GM21717 (cell line): ENCODE data around the gene SPI1.

ENCODE experiments used
- ATAC-seq: cut with Tn5 transposase; IDR thresholded peaks from one replicate; pipeline ENCODE4 v1.9.1; 2021; ENCODE audit warnings: mild to moderate bottlenecking, moderate library complexity; ENCODE audit not compliant: unreplicated experiment

SPI1 gene

DNA sequence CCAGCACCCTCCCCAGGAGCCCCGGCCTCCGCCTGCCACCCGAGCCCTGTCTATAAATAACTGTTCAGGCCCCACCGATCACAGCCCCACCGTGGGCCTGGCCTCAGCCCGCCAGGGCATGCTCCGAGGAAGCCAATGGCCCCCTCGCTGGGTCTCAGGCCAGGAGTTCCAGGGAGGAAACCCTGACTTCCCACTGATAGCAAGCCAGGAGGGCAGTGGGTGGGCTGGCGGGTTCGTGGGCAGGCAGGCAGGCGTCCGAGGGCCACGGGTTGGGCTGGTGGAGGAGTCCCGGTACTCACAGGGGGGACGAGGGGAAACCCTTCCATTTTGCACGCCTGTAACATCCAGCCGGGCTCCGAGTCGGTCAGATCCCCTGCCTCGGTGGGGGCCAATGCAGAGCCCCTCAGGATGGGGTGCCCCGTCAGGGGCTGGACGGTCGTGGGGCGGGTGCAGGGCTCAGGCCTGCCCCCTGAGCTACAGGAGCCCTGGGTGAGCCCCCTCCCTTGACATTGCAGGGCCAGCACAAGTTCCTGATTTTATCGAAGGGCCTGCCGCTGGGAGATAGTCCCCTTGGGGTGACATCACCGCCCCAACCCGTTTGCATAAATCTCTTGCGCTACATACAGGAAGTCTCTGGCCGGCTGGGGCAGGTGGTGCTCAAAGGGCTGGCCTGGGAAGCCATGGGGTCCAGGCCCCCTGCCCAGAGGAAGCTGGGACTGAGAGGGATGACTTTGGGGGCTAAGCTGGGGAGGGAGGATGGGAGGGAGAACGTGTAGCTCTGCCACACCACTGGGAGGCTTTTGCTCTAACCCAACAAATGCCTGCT is at the start of gene SPI1:
Gene SPI1, minus strand, starts transcription at position 538 of the 826 bp plus-strand sequence. Its CDS starts 194 bp downstream, at position 344.
- ATAC-seq, result peak; percentile 82

DNA sequence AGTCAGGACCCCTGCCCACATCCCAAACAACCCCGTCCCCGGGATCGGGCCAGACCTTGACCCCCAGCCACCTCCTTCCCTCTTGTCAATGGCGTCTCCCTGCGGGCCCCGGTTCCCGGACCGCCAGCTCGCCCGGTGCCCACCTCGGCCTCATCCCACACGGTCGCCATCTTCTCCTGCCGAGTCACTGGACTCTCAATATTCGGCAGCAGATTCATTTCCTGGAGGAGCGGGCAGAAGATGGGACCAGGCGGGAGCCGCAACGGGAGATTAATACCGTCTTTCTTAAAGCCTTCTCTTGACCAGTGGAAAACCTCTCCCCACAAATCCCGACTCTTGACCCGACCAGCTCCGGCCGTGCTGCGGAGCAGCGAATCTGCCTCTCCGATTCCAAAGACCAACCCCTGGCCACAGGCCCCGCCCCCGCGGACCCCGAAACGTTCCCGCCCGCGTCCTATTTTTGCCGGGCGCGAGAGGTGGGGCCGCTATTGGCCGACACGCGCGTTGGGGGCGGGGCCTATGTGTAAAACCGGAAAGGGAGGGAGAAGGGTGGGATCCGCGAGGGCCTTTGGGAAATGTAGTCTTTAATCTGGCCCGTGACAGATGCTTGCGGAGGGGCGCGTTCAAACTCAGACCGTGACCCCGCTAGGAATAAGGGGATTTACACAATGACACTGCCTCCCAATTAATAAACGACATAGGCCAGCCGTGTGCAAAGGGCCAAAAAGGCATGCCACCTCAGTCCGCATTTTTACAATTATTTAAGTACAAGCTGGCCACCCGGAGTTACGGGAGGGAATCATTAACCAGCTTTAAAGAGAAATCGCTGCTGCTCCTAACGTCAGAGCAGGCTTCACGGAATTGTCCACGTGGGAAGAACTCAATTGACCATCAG is 48.0 kb upstream of the SPI1 start, which contains the start of gene PSMC3:
Gene PSMC3, minus strand, starts transcription at position 378 of the 895 bp plus-strand sequence. Its CDS starts 160 bp downstream, at position 218.
- ATAC-seq, result peak; percentile 90

DNA sequence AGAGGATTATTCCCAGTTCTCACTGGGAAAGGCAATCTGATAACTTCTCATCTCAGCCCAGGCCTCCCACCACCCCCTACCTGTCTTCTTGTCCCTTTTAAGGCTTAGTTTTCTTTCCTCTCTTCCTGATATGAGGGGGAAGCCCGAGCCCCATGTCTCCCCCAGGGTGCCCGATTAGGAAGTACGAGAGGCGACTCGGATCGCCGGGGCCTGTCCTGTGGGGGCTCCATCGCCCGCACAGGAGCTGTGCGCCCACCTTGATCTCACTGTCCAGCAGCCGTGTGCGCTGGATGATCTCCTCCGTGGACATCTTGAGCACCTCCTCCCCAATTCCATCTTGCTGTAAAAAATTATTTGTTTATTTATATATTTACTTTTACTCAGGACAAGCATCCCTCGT is 47.3 kb upstream of the SPI1 start:
- ATAC-seq, result no peak

- ATAC-seq, result no peak
Observed at GRCh38 chr11:47418454-47419259, 40.3 kb upstream of the SPI1 start.

DNA sequence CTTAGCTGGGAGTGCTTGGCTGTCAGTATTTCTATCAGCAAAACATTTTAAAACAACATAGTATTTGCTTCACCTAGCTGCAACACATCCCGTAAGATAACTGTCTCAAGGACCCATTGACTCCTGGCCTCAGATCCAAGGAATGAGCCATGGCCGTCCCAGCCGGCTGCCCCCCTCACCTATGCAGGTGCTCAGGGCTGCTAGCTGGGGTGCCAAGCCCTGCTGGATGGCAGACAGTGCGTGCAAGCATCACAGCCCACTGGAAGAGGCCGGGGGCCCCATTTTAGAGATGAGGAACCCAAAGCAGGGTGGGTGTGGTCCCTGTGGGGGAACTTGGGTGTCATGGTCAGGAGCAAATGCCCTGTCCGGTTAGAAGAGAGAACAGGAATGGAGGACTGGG is 39.4 kb upstream of the SPI1 start:
- no peak for ATAC-seq

- ATAC-seq, result no peak
Observed at GRCh38 chr11:47415949-47416472, 37.7 kb upstream of the SPI1 start.

DNA sequence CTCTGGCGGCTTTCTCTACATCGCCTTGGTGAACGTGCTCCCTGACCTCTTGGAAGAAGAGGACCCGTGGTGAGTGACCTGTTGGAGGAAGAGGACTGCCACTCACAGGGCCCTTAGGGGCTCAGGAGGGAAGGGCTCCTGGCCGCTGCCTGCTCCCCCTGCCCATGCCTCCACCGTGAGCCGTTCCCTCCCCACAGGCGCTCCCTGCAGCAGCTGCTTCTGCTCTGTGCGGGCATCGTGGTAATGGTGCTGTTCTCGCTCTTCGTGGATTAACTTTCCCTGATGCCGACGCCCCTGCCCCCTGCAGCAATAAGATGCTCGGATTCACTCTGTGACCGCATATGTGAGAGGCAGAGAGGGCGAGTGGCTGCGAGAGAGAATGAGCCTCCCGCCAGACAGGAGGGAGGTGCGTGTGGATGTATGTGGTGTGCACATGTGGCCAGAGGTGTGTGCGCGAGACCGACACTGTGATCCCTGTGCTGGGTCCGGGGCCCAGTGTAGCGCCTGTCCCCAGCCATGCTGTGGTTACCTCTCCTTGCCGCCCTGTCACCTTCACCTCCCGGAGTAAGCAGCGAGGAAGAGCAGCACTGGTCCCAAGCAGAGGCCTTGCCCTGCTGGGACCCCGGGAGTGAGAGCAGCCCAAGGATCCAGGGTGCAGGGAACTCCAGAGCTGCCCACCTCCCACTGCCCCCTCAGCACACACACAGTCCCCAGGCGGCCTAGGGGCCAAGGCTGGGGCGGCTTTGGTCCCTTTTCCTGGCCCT is 36.9 kb upstream of the SPI1 start:
- no peak for ATAC-seq

DNA sequence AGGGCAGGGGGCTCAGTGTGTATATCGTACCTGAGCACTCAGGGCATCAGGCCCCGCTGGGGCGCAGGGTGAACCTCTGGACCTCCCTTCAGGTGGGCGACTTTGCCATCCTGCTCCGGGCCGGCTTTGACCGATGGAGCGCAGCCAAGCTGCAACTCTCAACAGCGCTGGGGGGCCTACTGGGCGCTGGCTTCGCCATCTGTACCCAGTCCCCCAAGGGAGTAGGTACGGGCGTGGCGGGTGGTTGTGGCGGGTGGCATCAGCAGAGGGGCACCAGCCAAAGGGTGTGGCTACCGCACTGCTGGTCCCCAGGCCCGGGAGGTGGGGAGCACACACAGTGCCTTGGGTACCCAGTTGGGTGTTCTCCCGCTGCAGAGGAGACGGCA is 36.3 kb upstream of the SPI1 start:
- no peak for ATAC-seq

DNA sequence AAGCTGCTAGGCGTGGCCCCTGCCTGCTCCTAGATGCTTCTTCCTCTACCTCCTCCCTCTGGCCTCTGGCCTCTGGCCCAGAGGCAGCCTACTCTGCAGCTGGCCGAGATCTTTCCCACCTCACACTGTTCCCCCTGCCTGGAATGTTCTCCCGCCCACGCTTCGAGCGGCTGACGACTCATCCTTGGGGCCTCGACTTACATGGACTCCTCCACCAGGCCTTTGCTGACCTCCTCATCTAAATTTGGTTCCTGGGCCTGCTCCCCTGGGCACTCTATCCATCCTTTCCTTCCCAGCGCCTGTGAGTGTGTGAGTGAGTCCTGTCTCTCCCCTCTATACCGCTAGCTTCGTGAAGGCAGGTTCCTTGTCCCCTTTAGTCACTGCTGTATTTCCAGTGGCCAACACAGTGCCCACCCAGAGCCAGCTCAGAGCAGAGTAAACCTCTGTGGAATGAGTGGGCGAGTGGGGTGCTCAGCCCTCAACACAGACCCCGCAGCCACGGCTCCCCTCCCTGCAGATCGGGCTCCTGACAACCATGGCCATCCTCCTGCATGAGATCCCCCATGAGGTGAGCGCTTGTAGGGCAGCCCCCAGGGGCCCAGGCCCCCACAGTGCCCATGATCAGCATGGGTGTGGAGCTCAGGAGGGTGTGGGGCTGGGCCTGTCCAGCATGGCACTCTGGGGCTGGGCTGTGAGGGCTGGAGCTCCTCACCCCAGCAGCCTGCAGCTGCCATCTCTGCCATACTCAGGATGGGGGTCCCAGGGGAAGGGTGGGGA is 35.7 kb upstream of the SPI1 start:
- no peak for ATAC-seq

GRCh38 chr11:47413351-47413750 is 35.0 kb upstream of the SPI1 start:
- ATAC-seq, result no peak

- ATAC-seq, result no peak
Observed at GRCh38 chr11:47411884-47412746, 33.8 kb upstream of the SPI1 start.

GRCh38 chr11:47410370-47411264 is 32.3 kb upstream of the SPI1 start:
- no peak for ATAC-seq

- ATAC-seq, result no peak
Observed at GRCh38 chr11:47409440-47410369, 31.4 kb upstream of the SPI1 start.

DNA sequence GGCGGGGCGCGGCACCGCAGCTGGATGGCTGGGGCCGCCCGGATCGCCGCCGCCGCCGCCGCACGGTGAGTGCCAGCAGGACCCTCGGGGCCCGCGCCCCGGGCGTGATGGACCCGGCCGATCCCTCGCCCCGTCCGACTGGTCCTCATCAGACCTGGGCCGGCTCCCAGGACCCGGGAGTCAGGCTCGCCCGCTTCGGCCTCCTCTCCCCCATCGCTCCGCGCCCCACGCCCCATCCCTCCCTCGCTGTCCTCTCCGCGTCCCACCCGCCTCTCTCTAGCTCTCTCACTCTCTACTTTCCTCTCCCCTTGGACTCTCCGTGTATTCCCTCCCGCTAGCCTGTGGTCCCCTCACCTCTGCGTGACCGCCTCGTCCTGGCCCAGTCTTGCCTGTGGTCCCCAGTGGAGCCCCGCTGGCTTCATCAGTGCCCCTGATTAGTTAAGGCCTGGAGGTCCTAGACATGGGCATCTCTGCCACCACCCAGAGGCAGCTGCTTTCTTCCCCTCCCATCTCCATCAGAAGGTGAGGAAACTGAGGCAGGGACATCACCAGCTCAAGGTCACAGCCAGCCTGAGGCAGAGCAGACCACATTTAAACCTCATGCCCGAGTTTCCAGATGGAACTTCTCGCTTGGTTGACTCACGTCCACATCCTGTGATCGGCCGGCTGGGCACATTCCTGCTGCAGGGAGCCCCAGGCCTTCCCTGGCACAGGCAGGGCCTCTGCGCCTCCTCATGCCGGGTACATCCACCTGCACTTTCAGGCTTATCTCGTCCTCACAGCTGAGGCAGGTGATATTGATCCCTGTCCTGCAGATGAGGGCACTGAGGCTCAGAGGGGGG is 30.5 kb upstream of the SPI1 start:
- peak; percentile 8 for ATAC-seq
